B cell (primary cell): ENCODE data around the gene KLC4. TPM values are rescaled to one million over a fixed set of nuclear protein-coding genes. Genes with fewer than 3 reads are reported as not detected.

Source experiments
- ATAC-seq: fragments of 200-7000 bp; cut with Tn5 transposase; one replicate; pipeline ENCODE4 v1.10.0; 2021; ENCODE audit warnings: low read depth, mild to moderate bottlenecking, moderate number of reproducible peaks, moderate library complexity
- CTCF ChIA-PET: fragments of 350-600 bp; sonication (Branson Sonifier 250); formaldehyde crosslinking; loops from one replicate; lab custom pipeline; 2021; ENCODE audit warnings: antibody characterized with exemption, inconsistent platforms; lab: Charles Lee
- POLR2A ChIA-PET: fragments of 350-600 bp; sonication (Branson Sonifier 250); formaldehyde crosslinking; loops from one replicate; lab custom pipeline; 2021; ENCODE audit warnings: antibody characterized with exemption; lab: Charles Lee
- DNase-seq: peaks from one replicate; pipeline ENCODE4 v3.0.0; 2013
- H2AFZ ChIP-seq: 2 replicates; pipeline ENCODE4 v1.6.1; 2012; ENCODE audit warnings: mild to moderate bottlenecking, low read depth, low read length; ENCODE audit not compliant: insufficient read depth, poor library complexity, severe bottlenecking
- H3K27ac ChIP-seq, 2 donors: 1 replicate in 1 of 2; 2 replicates in 1 of 2; pipeline ENCODE4 v1.5.1; 2012 to 2013; ENCODE audit warnings: low read length in 2 of 2, mild to moderate bottlenecking in 2 of 2, moderate library complexity in 1 of 2
- H3K27me3 ChIP-seq, 4 experiments: fragments of 200-600 bp in 1 of 4; sonication (generic) in 1 of 4; replicated peaks in 1 of 4; 1 replicate in 2 of 4; 2 replicates in 2 of 4; pipeline versions ENCODE4 v1.6.1 to v1.7.0; 2013 to 2016; ENCODE audit warnings: low read length in 3 of 4, mild to moderate bottlenecking in 2 of 4, mixed read lengths in 1 of 4, moderate library complexity in 1 of 4; ENCODE audit not compliant: insufficient read depth in 4 of 4, control insufficient read depth in 3 of 4; ENCODE audit errors: control extremely low read depth in 1 of 4
- H3K36me3 ChIP-seq, 2 experiments: replicated peaks in 1 of 2; 1 replicate in 1 of 2; 2 replicates in 1 of 2; pipeline versions ENCODE4 v1.6.1 to v1.7.1; 2013; ENCODE audit warnings: low read length in 1 of 2; ENCODE audit not compliant: insufficient read depth in 2 of 2, control insufficient read depth in 1 of 2; ENCODE audit errors: control extremely low read depth in 1 of 2, extremely low read depth in 1 of 2
- H3K4me1 ChIP-seq, 2 donors: fragments of 200-600 bp in 1 of 2; sonication (generic) in 1 of 2; 1 replicate in 1 of 2; 2 replicates in 1 of 2; pipeline versions ENCODE4 v1.5.1 to v1.6.1; 2013 to 2017; ENCODE audit warnings: low read length in 2 of 2; ENCODE audit not compliant: control insufficient read depth in 2 of 2, insufficient read depth in 2 of 2
- H3K4me2 ChIP-seq: replicated peaks from 2 replicates; pipeline ENCODE3; 2012; ENCODE audit warnings: mild to moderate bottlenecking, low read depth, low read length; ENCODE audit not compliant: poor library complexity, severe bottlenecking
- H3K4me3 ChIP-seq, 5 experiments: fragments of 200-600 bp in 1 of 5; sonication (generic) in 1 of 5; 1 replicate in 3 of 5; 2 replicates in 2 of 5; pipeline versions ENCODE4 v1.5.1 to v1.7.0; 2011 to 2016; ENCODE audit warnings: low read length in 4 of 5, mild to moderate bottlenecking in 4 of 5, low read depth in 2 of 5, control low read depth in 1 of 5, moderate library complexity in 1 of 5; ENCODE audit not compliant: insufficient read depth in 1 of 5; ENCODE audit errors: control extremely low read depth in 1 of 5, extremely low read depth in 1 of 5
- H3K79me2 ChIP-seq: fragments of 200-600 bp; sonication (generic); one replicate; pipeline ENCODE4 v1.6.0; 2016; ENCODE audit warnings: low read length; ENCODE audit not compliant: control insufficient read depth, insufficient read depth
- H3K9ac ChIP-seq: fragments of 200-600 bp; sonication (generic); 2 replicates; pipeline ENCODE4 v1.6.1; 2017; ENCODE audit warnings: mild to moderate bottlenecking, low read length, moderate library complexity
- H3K9me3 ChIP-seq, 3 donors: one replicate each; pipeline versions ENCODE4 v1.6.1 to v1.7.1; 2013; ENCODE audit warnings: low read length in 2 of 3; ENCODE audit not compliant: control insufficient read depth in 2 of 3, insufficient read depth in 1 of 3; ENCODE audit errors: control extremely low read depth in 1 of 3
- H4K20me1 ChIP-seq: 2 replicates; pipeline ENCODE4 v1.6.0; 2012; ENCODE audit warnings: mild to moderate bottlenecking, low read length; ENCODE audit not compliant: insufficient read depth, control insufficient read depth, poor library complexity, severe bottlenecking
- H3K27ac Mint-ChIP-seq: one replicate; pipeline ENCODE4 v1.8.0; 2021; ENCODE audit warnings: mixed read lengths
- H3K27me3 Mint-ChIP-seq: one replicate; pipeline ENCODE4 v1.8.0; 2021; ENCODE audit warnings: mixed read lengths
- H3K4me1 Mint-ChIP-seq: one replicate; pipeline ENCODE4 v1.8.0; 2021; ENCODE audit warnings: mixed read lengths
- H3K4me3 Mint-ChIP-seq: one replicate; pipeline ENCODE4 v1.8.0; 2021; ENCODE audit warnings: mixed read lengths
- H3K9me3 Mint-ChIP-seq: one replicate; pipeline ENCODE4 v1.8.0; 2022; ENCODE audit warnings: mixed read lengths; ENCODE audit not compliant: insufficient read depth
- EZH2 ChIP-seq: IDR thresholded peaks from 2 replicates; pipeline ENCODE4 v1.6.1; 2012; ENCODE audit warnings: borderline replicate concordance, low read depth, mild to moderate bottlenecking, moderate library complexity, low read length; ENCODE audit not compliant: insufficient read depth, poor library complexity, severe bottlenecking
- WGBS: methylation state at CpG from one replicate; pipeline ENCODE4 v1.1.5; 2013; ENCODE audit warnings: missing lambda C conversion rate; ENCODE audit not compliant: insufficient coverage; 5-methylcytosine and 5-hydroxymethylcytosine counted together
- intact Hi-C: fragments of 100-400 bp; cut with micrococcal nuclease; formaldehyde crosslinking; loops from one replicate; pipeline ENCODE4 v1.10.0; 2022
- polyA plus RNA-seq: library from polyadenylated mRNA; depleted of rRNA; stranded (reverse); fragments of >200 nt; gene quantifications from 2 replicates; pipeline ENCODE4 v1.2.3, GENCODE V29; 2012
- total RNA-seq, 2 donors: library from RNA; stranded (reverse); fragments of 120-200 nt in 1 of 2; gene quantifications; 1 replicate in 1 of 2; 2 replicates in 1 of 2; pipeline versions ENCODE4 v1.2.3 to v1.2.4, GENCODE V29; 2013 to 2022
- TF ChIP-seq, protein P1 (sequence below): fragments of 200-600 bp; IDR thresholded peaks from one replicate; pipeline ENCODE4 v1.8.0; 2022; ENCODE audit warnings: antibody characterized with exemption, mild to moderate bottlenecking

The KLC4 gene
- total and polyA plus RNA-seq, 2 donors (not counting 1 experiment from before 2014, with no cell fraction given) = 30.6 to 52.7 TPM

DNA sequence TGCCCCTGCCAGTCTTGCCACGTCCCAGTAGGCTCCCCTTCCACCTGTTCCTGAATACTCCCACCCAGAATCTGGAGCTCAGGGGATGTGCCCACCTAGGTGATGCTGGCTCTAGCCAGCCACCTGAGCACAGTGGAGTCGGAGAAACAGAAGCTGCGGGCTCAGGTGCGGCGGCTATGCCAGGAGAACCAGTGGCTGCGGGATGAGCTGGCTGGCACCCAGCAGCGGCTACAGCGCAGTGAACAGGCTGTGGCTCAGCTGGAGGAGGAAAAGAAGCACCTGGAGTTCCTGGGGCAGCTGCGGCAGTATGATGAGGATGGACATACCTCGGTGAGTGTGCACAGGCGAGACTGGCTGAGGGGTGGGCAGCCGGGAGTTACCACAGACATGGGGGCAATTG is 3.4 kb downstream of the KLC4 start:
- peaks cover 0 to 24% of the 10 kb centered on the region in 2 experiments for H3K36me3 ChIP-seq
- no peak overlapping the region for H3K4me3 ChIP-seq
- DNase-seq (no peak), ATAC-seq (no peak)
- TF ChIP-seq EZH2 = no peak
- TF ChIP-seq, protein P1, sequence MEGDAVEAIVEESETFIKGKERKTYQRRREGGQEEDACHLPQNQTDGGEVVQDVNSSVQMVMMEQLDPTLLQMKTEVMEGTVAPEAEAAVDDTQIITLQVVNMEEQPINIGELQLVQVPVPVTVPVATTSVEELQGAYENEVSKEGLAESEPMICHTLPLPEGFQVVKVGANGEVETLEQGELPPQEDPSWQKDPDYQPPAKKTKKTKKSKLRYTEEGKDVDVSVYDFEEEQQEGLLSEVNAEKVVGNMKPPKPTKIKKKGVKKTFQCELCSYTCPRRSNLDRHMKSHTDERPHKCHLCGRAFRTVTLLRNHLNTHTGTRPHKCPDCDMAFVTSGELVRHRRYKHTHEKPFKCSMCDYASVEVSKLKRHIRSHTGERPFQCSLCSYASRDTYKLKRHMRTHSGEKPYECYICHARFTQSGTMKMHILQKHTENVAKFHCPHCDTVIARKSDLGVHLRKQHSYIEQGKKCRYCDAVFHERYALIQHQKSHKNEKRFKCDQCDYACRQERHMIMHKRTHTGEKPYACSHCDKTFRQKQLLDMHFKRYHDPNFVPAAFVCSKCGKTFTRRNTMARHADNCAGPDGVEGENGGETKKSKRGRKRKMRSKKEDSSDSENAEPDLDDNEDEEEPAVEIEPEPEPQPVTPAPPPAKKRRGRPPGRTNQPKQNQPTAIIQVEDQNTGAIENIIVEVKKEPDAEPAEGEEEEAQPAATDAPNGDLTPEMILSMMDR = no peak
- no peaks in the 10 kb centered on the region for H3K27me3 Mint-ChIP-seq
- intact Hi-C loops = no loop called here
- H3K4me1 Mint-ChIP-seq = peaks cover 34% of the 10 kb centered on the region
- POLR2A ChIA-PET = interaction anchor here (0.7 kb wide), 1 partner anchor 103 kb away, joined by 3 read pairs; no protein-coding TSS in a partner anchor
- WGBS = 92% methylated on average over 9 of the region's 12 CpGs
- H3K79me2 ChIP-seq = peaks cover 30% of the 10 kb centered on the region
- no peak overlapping the region for H2AFZ ChIP-seq
- H3K4me3 Mint-ChIP-seq = no peak overlapping the region
- no peak overlapping the region for H3K4me2 ChIP-seq
- H3K27ac Mint-ChIP-seq = no peak overlapping the region
- CTCF ChIA-PET = no interaction called here
- H3K27ac ChIP-seq = no peak overlapping the region
- H3K4me1 ChIP-seq = peaks cover 16 to 22% of the 10 kb centered on the region in 2 donors
- no peaks in the 10 kb centered on the region for H3K9me3 ChIP-seq
- no peaks in the 10 kb centered on the region for H3K9me3 Mint-ChIP-seq
- H4K20me1 ChIP-seq = peaks cover 9% of the 10 kb centered on the region
- no peak overlapping the region for H3K9ac ChIP-seq
- no peaks in the 10 kb centered on the region for H3K27me3 ChIP-seq

DNA sequence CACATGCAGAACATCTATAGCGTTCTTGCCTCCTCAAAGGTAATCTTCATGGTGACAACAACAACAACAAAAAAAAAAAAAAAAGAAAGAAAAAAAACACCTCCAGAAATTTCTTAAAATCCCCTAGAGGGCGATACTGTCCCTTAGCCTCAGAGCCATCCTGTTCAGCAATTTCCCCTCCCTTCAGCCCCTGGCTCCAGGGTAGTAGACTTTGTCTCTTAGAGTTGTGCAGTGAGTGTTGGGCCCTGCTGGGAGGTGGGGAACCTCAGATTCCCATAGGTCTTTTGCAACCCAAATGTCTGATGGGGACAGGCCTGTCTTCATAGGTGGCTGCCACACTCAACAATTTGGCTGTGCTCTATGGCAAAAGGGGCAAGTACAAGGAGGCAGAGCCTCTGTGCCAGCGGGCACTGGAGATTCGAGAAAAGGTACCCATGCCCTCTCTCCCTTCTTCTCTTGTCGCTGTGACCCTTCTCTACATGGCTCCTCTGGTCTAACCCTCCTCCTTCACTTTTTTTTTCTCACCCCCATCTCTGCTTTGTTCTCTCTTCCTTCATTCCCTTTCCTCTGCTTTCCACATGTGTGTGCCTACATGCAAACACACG is 10.7 kb downstream of the KLC4 start:
- peak; percentile 36 for ATAC-seq
- no peaks in the 10 kb centered on the region for H3K27me3 ChIP-seq
- no peaks in the 10 kb centered on the region for H3K4me1 ChIP-seq
- no peaks in the 10 kb centered on the region for H3K9me3 ChIP-seq
- Mint-ChIP-seq H3K4me1 (peaks cover 2% of the 10 kb centered on the region), H3K4me3 (no peak overlapping the region), H3K27ac (no peak overlapping the region), H3K9me3 (no peaks in the 10 kb centered on the region), H3K27me3 (peaks cover 3% of the 10 kb centered on the region)
- WGBS = 85% methylated on average over 4 of the region's 6 CpGs
- TF ChIP-seq, protein P1 = peak; percentile 58
- no peak for TF ChIP-seq EZH2
- H3K79me2 ChIP-seq = no peaks in the 10 kb centered on the region
- CTCF ChIA-PET = interaction anchor here (0.6 to 0.7 kb wide), 2 partner anchors 31 to 856 kb away, joined by 3 to 4 read pairs; no protein-coding TSS in a partner anchor
- H3K4me2 ChIP-seq = no peak overlapping the region
- DNase-seq = peak; percentile 52
- H3K4me3 ChIP-seq = no peak overlapping the region
- H4K20me1 ChIP-seq = no peaks in the 10 kb centered on the region
- no peak overlapping the region for H3K27ac ChIP-seq
- POLR2A ChIA-PET = no interaction called here
- H3K36me3 ChIP-seq = peaks cover 3 to 27% of the 10 kb centered on the region in 2 experiments
- intact Hi-C loops = no loop called here
- no peak overlapping the region for H2AFZ ChIP-seq
- no peak overlapping the region for H3K9ac ChIP-seq
